IMR-90 (cell line): ENCODE data around the gene DDX42. TPM values are rescaled to one million over a fixed set of nuclear protein-coding genes. Genes with fewer than 3 reads are reported as not detected.
A peak's percentile ranks its signal among the peaks of the same experiment; 100 is the strongest.

ENCODE experiments used
- ATAC-seq: fragments of 200-7000 bp; cut with Tn5 transposase; 2 replicates; pipeline ENCODE4 v1.9.1; 2020; ENCODE audit warnings: low read depth, mild to moderate bottlenecking, moderate library complexity
- BruUV-seq: library from RNA; stranded (reverse); fragments of 400-500 nt; replicated peaks from 2 replicates; lab custom pipeline; 2021; lab: Mats Ljungman, UMichigan
- CTCF ChIA-PET: fragments of 300-600 bp; formaldehyde crosslinking; extraction: SDS; loops from one replicate; lab custom pipeline; 2021; ENCODE audit warnings: antibody characterized with exemption; lab: Yijun Ruan, JAX
- POLR2A ChIA-PET: fragments of 300-600 bp; sonication (Branson Sonifier 250); formaldehyde crosslinking; loops from one replicate; lab custom pipeline; 2022; ENCODE audit warnings: antibody characterized with exemption; ENCODE audit not compliant: unreplicated experiment; lab: Charles Lee
- DNase-seq: peaks from one replicate; pipeline ENCODE4 v3.0.0; 2013
- H2AFZ ChIP-seq: replicated peaks from 2 replicates; pipeline ENCODE3; 2013; ENCODE audit warnings: low read length, mild to moderate bottlenecking; ENCODE audit not compliant: poor library complexity
- H2AK5ac ChIP-seq: 2 replicates; pipeline ENCODE4 v1.6.1; 2013; ENCODE audit warnings: low read depth, low read length, inconsistent platforms
- H2AK9ac ChIP-seq: replicated peaks from 2 replicates; pipeline ENCODE3; 2013; ENCODE audit warnings: mild to moderate bottlenecking, low read depth, low read length, moderate library complexity; ENCODE audit not compliant: poor library complexity
- H2BK120ac ChIP-seq: 2 replicates; pipeline ENCODE4 v1.6.1; 2013; ENCODE audit warnings: low read depth, low read length, inconsistent platforms
- H2BK15ac ChIP-seq: 3 replicates; pipeline ENCODE4 v1.6.1; 2013; ENCODE audit warnings: low read depth, low read length, inconsistent platforms
- H2BK20ac ChIP-seq: 2 replicates; pipeline ENCODE4 v1.6.1; 2013; ENCODE audit warnings: low read depth, mild to moderate bottlenecking, inconsistent platforms, low read length, moderate library complexity
- H2BK5ac ChIP-seq: 2 replicates; pipeline ENCODE4 v1.6.1; 2013; ENCODE audit warnings: mild to moderate bottlenecking, low read depth, low read length, inconsistent platforms; ENCODE audit not compliant: poor library complexity, severe bottlenecking
- H3K14ac ChIP-seq: replicated peaks from 2 replicates; pipeline ENCODE4 v1.6.1; 2013; ENCODE audit warnings: low read depth, low read length, inconsistent platforms
- H3K18ac ChIP-seq: 2 replicates; pipeline ENCODE4 v1.6.1; 2013; ENCODE audit warnings: low read depth, low read length, control low read depth
- H3K23ac ChIP-seq: 2 replicates; pipeline ENCODE4 v1.6.1; 2013; ENCODE audit warnings: low read depth, low read length, inconsistent platforms
- H3K27ac ChIP-seq: 2 replicates; pipeline ENCODE4 v1.5.1; 2013; ENCODE audit warnings: mild to moderate bottlenecking, control low read depth, low read length; ENCODE audit not compliant: insufficient read depth
- H3K27me3 ChIP-seq: 2 replicates; pipeline ENCODE4 v1.6.1; 2013; ENCODE audit warnings: low read length; ENCODE audit not compliant: control insufficient read depth, insufficient read depth
- H3K36me3 ChIP-seq: 2 replicates; pipeline ENCODE4 v1.6.1; 2013; ENCODE audit warnings: low read length, mixed read lengths; ENCODE audit not compliant: control insufficient read depth, insufficient read depth
- H3K4ac ChIP-seq: 2 replicates; pipeline ENCODE4 v1.6.1; 2013; ENCODE audit warnings: low read depth, low read length, inconsistent platforms
- H3K4me1 ChIP-seq: 2 replicates; pipeline ENCODE4 v1.6.1; 2013; ENCODE audit warnings: low read length, mixed read lengths; ENCODE audit not compliant: control insufficient read depth, insufficient read depth
- H3K4me2 ChIP-seq: 2 replicates; pipeline ENCODE4 v1.6.1; 2013; ENCODE audit warnings: low read depth, mild to moderate bottlenecking, control low read depth, low read length, moderate library complexity
- H3K4me3 ChIP-seq: 2 replicates; pipeline ENCODE4 v1.5.1; 2013; ENCODE audit warnings: low read depth, mild to moderate bottlenecking, control low read depth, low read length, moderate library complexity; ENCODE audit not compliant: insufficient read depth
- H3K56ac ChIP-seq: 2 replicates; pipeline ENCODE4 v1.6.1; 2013; ENCODE audit warnings: low read length, inconsistent platforms; ENCODE audit not compliant: insufficient read depth; ENCODE audit errors: extremely low read depth
- H3K79me1 ChIP-seq, 2 experiments: 2 replicates each; pipeline ENCODE4 v1.6.1; 2013; ENCODE audit warnings: low read length in 2 of 2, inconsistent platforms in 1 of 2, low read depth in 1 of 2
- H3K9ac ChIP-seq: 2 replicates; pipeline ENCODE4 v1.6.1; 2013; ENCODE audit warnings: low read depth, low read length, control low read depth
- H3K9me1 ChIP-seq: 2 replicates; pipeline ENCODE4 v1.6.1; 2013; ENCODE audit warnings: low read length, inconsistent platforms; ENCODE audit not compliant: insufficient read depth
- H3K9me3 ChIP-seq: 2 replicates; pipeline ENCODE4 v1.6.1; 2013; ENCODE audit warnings: low read length; ENCODE audit not compliant: control insufficient read depth, insufficient read depth
- H4K20me1 ChIP-seq: 2 replicates; pipeline ENCODE4 v1.6.1; 2013; ENCODE audit warnings: low read length, inconsistent platforms; ENCODE audit not compliant: insufficient read depth
- H4K5ac ChIP-seq: 2 replicates; pipeline ENCODE4 v1.6.1; 2013; ENCODE audit warnings: mild to moderate bottlenecking, low read depth, low read length, control low read depth
- H4K8ac ChIP-seq, 2 experiments: 2 replicates each; pipeline ENCODE4 v1.6.1; 2013; ENCODE audit warnings: low read depth in 2 of 2, low read length in 2 of 2, control low read depth in 1 of 2, inconsistent platforms in 1 of 2
- H4K91ac ChIP-seq: 2 replicates; pipeline ENCODE4 v1.6.1; 2013; ENCODE audit warnings: low read depth, low read length, inconsistent platforms; ENCODE audit not compliant: insufficient read depth
- BHLHE40 ChIP-seq: fragments of 150-350 bp; IDR thresholded peaks from 2 replicates; pipeline ENCODE4 v1.6.1; 2016; ENCODE audit warnings: mild to moderate bottlenecking, low read depth, low read length
- CEBPB ChIP-seq: IDR thresholded peaks from 2 replicates; pipeline ENCODE4 v1.6.1; 2012; ENCODE audit warnings: low read depth, low read length, improper control_type of control experiment
- CHD1 ChIP-seq: IDR thresholded peaks from 2 replicates; pipeline ENCODE4 v1.6.1; 2012; ENCODE audit warnings: low read depth, low read length, improper control_type of control experiment
- FOS ChIP-seq: fragments of 150-350 bp; IDR thresholded peaks from 2 replicates; pipeline ENCODE4 v1.6.1; 2016; ENCODE audit warnings: low read depth, low read length
- MAFK ChIP-seq: IDR thresholded peaks from 2 replicates; pipeline ENCODE4 v1.6.1; 2012; ENCODE audit warnings: low read depth, low read length, improper control_type of control experiment
- MAZ ChIP-seq: IDR thresholded peaks from 2 replicates; pipeline ENCODE4 v1.6.1; 2012; ENCODE audit warnings: low read depth, mild to moderate bottlenecking, low read length, improper control_type of control experiment, moderate library complexity, borderline replicate concordance
- NFE2L2 ChIP-seq: fragments of 150-350 bp; IDR thresholded peaks from 2 replicates; pipeline ENCODE4 v1.6.1; 2016; ENCODE audit warnings: low read depth, mild to moderate bottlenecking, low read length
- POLR2A ChIP-seq: IDR thresholded peaks from 2 replicates; pipeline ENCODE4 v1.6.1; 2012; ENCODE audit warnings: mild to moderate bottlenecking, low read depth, low read length
- RAD21 ChIP-seq: IDR thresholded peaks from 2 replicates; pipeline ENCODE4 v1.6.1; 2012; ENCODE audit warnings: low read length, improper control_type of control experiment
- RFX5 ChIP-seq: IDR thresholded peaks from 2 replicates; pipeline ENCODE4 v1.8.0; 2012; ENCODE audit warnings: low read depth, mild to moderate bottlenecking, low read length, moderate library complexity
- SMC3 ChIP-seq: fragments of 150-350 bp; IDR thresholded peaks from 2 replicates; pipeline ENCODE4 v1.6.1; 2016; ENCODE audit warnings: low read depth, mild to moderate bottlenecking, antibody characterized with exemption, low read length, moderate library complexity
- WGBS, 2 experiments: methylation state at CpG; one replicate each; pipeline versions ENCODE4 v1.1.5 to v1.1.7; 2013; ENCODE audit warnings: missing lambda C conversion rate in 2 of 2; ENCODE audit not compliant: insufficient read length in 1 of 2; ENCODE audit errors: extremely low coverage in 2 of 2; 5-methylcytosine and 5-hydroxymethylcytosine counted together
- dilution Hi-C: fragments of 300-500 bp; cut with HindIII; formaldehyde crosslinking; loops from one replicate; pipeline ENCODE4 v1.14.3; 2018; ENCODE audit warnings: low sequenced_read_pairs; ENCODE audit not compliant: unreplicated experiment
- in situ Hi-C: fragments of 300-500 bp; cut with MboI; formaldehyde crosslinking; loops from 3 replicates; pipeline ENCODE4 v1.14.3; 2019; ENCODE audit warnings: low sequenced_read_pairs, inconsistent platforms, mixed read lengths
- intact Hi-C: fragments of 100-400 bp; cut with micrococcal nuclease; formaldehyde crosslinking; loops from 2 replicates; pipeline ENCODE4 v1.10.0; 2022
- polyA plus RNA-seq, 3 experiments: library from polyadenylated mRNA; depleted of rRNA; stranded (reverse); fragments of >200 nt; gene quantifications; 2 replicates each; pipeline ENCODE4 v1.2.3, GENCODE V29; 2012; ENCODE audit warnings: low replicate concordance in 1 of 3
- total RNA-seq: library from RNA; depleted of rRNA; stranded (reverse); fragments of >200 nt; gene quantifications from 2 replicates; pipeline ENCODE4 v1.2.3, GENCODE V29; 2012
- TF ChIP-seq, protein P1 (sequence below): fragments of 150-350 bp; IDR thresholded peaks from 2 replicates; pipeline ENCODE4 v1.6.1; 2017; ENCODE audit warnings: mild to moderate bottlenecking, antibody characterized with exemption, low read length, low read depth
- TF ChIP-seq, protein P2 (sequence below): fragments of 150-350 bp; IDR thresholded peaks from 2 replicates; pipeline ENCODE4 v1.6.1; 2016; ENCODE audit warnings: low read depth, mild to moderate bottlenecking, low read length, moderate library complexity, borderline replicate concordance

Gene DDX42
- total and polyA plus RNA-seq, 2 of the 4 experiments (the other 2 are of a cell fraction), result 75.8 to 91.5 TPM

DNA sequence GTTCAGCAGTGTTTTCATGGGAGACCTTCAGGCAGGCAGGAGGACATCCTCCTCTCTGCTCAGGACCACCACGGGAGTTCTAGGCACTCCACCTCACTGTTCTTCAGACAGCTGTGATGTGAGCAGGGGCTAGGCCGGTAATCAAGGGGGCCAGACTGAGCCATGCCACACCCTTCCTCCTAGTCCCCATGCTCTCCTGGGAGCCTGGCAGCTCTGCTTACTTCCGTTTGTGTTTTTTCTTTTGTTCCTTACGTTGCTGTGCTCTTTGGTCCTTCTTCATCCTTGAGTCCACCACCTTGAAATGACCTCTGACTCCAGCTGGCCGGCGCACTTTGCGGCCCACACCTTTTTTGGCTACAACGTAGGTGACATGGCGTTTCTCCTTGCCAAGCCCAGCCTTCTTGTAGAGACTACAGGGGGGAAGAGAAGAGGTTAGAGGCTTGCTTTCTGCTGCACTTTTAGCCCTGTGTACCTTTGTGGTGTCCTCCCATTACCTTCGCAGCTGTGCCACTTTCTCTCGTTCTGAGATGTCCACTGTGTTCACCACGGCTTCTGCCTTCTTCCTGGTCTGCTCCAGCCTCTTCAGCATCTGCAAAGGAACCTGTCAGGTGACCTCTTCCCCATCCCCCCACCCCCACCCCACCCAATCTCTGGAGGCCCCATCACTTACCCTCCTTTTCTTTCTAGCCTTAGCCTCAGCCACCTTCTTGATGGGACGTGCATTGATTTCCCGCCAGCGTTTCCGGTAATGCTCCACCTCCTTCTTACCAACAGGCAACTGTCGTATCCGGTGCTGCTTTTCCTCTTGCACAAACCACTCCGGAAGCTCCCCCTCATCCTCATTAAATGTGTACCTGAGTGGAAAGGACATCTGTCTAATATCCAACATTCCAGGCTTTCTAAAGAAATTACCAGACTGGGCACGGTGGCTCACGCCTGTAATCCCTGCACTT, 45.9 kb downstream of the DDX42 start:
- 95% methylated on average over 9 of the region's 21 CpGs; no CpG with 5 or more reads in 1 of the 2 experiments for WGBS, 2 experiments
- no peak overlapping the region for H3K14ac ChIP-seq
- H2BK5ac ChIP-seq, result no peak overlapping the region
- H4K91ac ChIP-seq, result no peak overlapping the region
- DNase-seq, result no peak
- H3K4ac ChIP-seq, result no peak overlapping the region
- intact Hi-C loops, result loop anchor here (2.0 kb wide), 1 partner anchor 15 kb away; no protein-coding TSS in a partner anchor
- no peak for ATAC-seq
- H3K56ac ChIP-seq, result no peak overlapping the region
- no peak overlapping the region for H2AK9ac ChIP-seq
- no peak overlapping the region for H2BK20ac ChIP-seq
- H3K27me3 ChIP-seq, result no peaks in the 10 kb centered on the region
- H4K20me1 ChIP-seq, result peaks cover 26% of the 10 kb centered on the region
- dilution Hi-C loops, result no loop called here
- TF ChIP-seq RFX5 (no peak), SMC3 (no peak), CHD1 (no peak), POLR2A (no peak), CEBPB (no peak), MAFK (no peak), NFE2L2 (no peak), MAZ (no peak), BHLHE40 (no peak), RAD21 (no peak), FOS (no peak)
- TF ChIP-seq, protein P1, sequence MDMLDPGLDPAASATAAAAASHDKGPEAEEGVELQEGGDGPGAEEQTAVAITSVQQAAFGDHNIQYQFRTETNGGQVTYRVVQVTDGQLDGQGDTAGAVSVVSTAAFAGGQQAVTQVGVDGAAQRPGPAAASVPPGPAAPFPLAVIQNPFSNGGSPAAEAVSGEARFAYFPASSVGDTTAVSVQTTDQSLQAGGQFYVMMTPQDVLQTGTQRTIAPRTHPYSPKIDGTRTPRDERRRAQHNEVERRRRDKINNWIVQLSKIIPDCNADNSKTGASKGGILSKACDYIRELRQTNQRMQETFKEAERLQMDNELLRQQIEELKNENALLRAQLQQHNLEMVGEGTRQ, result no peak
- TF ChIP-seq, protein P2, sequence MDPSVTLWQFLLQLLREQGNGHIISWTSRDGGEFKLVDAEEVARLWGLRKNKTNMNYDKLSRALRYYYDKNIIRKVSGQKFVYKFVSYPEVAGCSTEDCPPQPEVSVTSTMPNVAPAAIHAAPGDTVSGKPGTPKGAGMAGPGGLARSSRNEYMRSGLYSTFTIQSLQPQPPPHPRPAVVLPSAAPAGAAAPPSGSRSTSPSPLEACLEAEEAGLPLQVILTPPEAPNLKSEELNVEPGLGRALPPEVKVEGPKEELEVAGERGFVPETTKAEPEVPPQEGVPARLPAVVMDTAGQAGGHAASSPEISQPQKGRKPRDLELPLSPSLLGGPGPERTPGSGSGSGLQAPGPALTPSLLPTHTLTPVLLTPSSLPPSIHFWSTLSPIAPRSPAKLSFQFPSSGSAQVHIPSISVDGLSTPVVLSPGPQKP, result no peak
- POLR2A ChIA-PET, result interaction anchor here (0.6 kb wide), 1 partner anchor 20 kb away, joined by 4 read pairs; no protein-coding TSS in a partner anchor
- H3K18ac ChIP-seq, result no peak overlapping the region
- peaks cover 85% of the 10 kb centered on the region for H3K36me3 ChIP-seq
- peaks cover 37 to 81% of the 10 kb centered on the region in 2 experiments for H3K79me1 ChIP-seq
- H3K27ac ChIP-seq, result no peak overlapping the region
- H4K5ac ChIP-seq, result no peak overlapping the region
- H2AK5ac ChIP-seq, result no peak overlapping the region
- H3K23ac ChIP-seq, result no peak overlapping the region
- no peak overlapping the region for H3K9ac ChIP-seq
- no peak overlapping the region; a peak in 1 of 4 replicates for H4K8ac ChIP-seq
- H3K4me3 ChIP-seq, result no peak overlapping the region
- no peaks in the 10 kb centered on the region for H3K9me3 ChIP-seq
- no peak overlapping the region for H2AFZ ChIP-seq
- peaks cover 20% of the 10 kb centered on the region for H3K4me1 ChIP-seq
- H2BK15ac ChIP-seq, result no peak overlapping the region
- in situ Hi-C loops, result no loop called here
- CTCF ChIA-PET, result no interaction called here
- no peak overlapping the region for H3K4me2 ChIP-seq
- no peak overlapping the region for H2BK120ac ChIP-seq
- BruUV-seq, result TSS peak; percentile 84
- peaks cover 19% of the 10 kb centered on the region for H3K9me1 ChIP-seq
